GM19025 (cell line): ENCODE measurements around the gene VAV3.
A peak's percentile ranks its signal among the peaks of the same experiment; 100 is the strongest.

Source experiments
- ATAC-seq: cut with Tn5 transposase; IDR thresholded peaks from one replicate; pipeline ENCODE4 v1.9.1; 2021; ENCODE audit warnings: mild to moderate bottlenecking, low read depth, moderate library complexity; ENCODE audit not compliant: unreplicated experiment

VAV3 gene

GRCh38 chr1:107940017-107940577, 24.9 kb downstream of the VAV3 start:
- no peak for ATAC-seq

DNA sequence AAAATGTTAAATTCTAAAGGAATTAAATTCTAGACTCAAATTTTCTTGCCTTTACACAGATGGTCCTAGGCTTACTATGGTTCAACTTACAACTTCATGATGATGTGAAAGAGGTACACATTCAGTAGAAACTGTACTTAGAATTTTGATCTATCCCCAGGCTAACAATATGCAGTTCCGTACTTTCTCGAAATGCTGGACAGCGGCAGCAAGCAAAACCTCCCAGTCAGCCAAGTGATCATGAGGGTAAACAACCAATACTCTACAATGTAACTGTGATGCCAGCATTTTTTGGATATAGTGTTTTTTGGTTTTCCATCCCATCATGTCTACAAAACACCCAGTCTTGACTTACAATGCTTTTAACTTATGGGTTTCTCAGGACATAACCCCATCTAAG, 25.7 kb downstream of the VAV3 start:
- no peak for ATAC-seq

- ATAC-seq, result no peak
Observed at GRCh38 chr1:107936498-107937481, 28.2 kb downstream of the VAV3 start.

GRCh38 chr1:107935396-107936064, 29.4 kb downstream of the VAV3 start:
- peak; percentile 93 for ATAC-seq

- no peak for ATAC-seq
Observed at GRCh38 chr1:107934578-107934977, 30.4 kb downstream of the VAV3 start.

DNA sequence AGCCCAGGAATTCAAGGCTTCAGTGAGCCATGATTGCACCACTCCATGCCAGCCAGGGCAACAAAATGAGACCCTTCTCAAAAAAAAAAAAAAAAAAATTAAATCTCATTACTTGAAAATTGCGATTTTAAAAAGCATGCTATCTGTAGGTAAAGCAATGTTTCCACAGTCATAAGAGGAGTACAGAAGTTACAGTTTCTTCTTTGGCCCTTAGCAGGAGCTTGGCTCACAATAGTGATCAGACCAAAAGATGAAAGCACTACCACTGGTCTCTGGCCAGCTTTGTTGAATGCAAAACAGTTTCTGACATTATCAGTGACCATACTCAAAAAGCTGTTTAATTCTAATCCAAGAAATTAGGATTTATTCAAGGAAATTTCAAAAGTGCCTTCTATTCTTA, 31.2 kb downstream of the VAV3 start:
- ATAC-seq, result no peak

- no peak for ATAC-seq
Observed at GRCh38 chr1:107930292-107930691, 34.7 kb downstream of the VAV3 start.

GRCh38 chr1:107927820-107928219, 37.2 kb downstream of the VAV3 start:
- ATAC-seq, result no peak

DNA sequence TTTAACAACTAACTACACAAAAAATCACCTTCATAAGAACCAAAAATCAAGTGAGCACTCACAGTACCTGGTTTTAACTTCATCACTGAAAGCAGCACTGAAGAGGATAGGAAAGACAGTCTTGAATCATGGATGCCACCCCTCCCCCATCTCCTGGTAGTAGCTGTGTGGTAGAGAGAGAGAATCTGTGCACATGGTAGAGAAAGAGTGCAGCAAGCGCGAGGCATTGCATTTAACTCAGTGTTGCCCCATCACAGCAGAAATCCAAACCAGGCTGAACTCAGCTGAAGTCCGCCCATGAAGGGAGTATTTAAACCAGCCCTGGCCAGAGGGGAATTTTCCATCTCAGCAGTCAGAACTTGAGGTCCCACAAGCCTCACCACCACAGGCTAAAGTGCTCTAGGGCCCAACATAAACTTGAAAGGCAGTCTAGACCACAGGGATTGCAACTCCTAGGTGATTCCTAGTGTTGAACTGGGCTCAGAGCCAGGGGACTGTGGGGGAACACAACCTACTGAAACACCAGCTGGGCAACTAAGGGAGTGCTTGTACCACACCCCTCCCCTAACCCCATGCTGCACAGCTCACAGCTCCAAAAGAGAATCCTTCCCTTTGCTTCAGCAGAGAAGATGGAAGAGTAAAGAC, 38.4 kb downstream of the VAV3 start:
- no peak for ATAC-seq

- no peak for ATAC-seq
Observed at GRCh38 chr1:107925565-107925964, 39.4 kb downstream of the VAV3 start.

- ATAC-seq, result no peak
Observed at GRCh38 chr1:107920999-107921398, 44.0 kb downstream of the VAV3 start.

DNA sequence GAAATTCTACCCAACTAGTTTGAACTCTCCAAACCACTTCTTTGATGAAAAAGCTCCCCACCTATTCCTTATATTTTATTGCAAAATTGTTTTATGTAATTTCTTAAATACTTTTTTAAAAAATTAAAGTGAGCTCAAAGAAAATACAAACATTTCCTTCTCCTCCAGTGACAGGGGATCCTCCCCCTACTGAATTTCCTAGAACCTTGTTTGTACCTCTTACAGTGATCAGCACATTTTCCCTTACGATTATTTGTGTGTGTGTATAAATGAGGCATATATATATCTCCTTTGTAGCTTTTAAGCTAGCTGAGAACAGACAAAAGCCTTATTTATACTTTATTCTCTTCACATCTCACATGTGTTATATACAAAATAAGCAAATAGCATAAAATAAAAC, 44.4 kb downstream of the VAV3 start:
- no peak for ATAC-seq

DNA sequence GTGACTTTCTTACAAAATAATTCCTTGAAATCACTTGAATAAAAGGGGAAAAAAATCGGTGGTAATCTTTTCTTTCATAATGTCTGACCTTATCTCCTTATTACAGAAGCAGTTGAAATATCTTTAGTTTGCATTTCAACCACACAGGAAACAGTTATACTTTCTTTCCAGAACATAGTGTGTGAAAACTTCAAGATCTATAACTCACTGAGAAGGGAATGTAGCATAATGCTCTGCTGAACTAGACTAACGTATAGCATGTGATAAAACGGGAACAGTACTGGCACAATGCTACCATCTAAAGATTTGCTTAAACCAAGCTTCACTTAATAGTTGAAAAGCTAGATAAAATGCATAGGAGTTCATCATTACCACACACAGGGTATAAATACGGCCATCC, 45.0 kb downstream of the VAV3 start:
- ATAC-seq, result no peak

GRCh38 chr1:107914119-107914765, 50.7 kb downstream of the VAV3 start:
- ATAC-seq, result no peak

- no peak for ATAC-seq
Observed at GRCh38 chr1:107912656-107913055, 52.3 kb downstream of the VAV3 start.

DNA sequence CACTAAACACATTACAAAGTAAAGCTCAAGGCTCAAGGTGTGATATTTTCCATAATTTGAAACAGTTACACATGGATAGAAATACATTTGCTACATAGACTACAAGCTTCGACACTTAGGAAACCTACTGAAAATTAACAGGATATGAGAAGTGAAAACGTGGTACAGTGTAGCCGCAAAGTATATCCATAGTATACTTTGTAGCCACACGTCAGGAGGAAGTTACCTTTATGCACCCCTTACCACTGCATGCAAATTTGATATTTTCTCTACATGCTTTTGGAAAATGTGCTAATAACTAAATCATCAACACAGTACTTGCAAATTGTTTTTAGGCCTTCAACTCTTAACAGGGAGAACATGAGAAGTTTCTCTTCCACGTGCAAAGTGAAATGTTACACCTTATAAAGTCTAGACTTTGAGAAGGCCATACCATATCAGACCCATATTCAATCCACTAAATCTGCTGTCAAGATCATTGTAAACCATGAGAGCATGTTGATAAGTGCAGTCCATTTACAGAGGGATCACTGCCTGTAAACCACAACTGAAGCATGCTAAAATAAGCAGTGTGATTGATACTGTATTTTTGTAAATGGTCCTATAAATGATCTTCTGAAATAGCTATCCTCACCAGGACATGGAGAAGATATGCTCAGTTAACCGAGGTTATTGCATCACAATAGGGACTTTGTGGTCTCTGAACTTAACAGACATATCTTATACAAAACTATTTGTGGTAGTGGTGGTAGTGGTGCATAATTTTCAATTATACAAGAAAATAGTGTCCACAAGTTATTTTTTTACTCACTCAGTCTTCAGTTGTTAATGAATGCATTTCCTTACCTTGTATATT, 64.7 kb downstream of the VAV3 start:
- ATAC-seq, result no peak

DNA sequence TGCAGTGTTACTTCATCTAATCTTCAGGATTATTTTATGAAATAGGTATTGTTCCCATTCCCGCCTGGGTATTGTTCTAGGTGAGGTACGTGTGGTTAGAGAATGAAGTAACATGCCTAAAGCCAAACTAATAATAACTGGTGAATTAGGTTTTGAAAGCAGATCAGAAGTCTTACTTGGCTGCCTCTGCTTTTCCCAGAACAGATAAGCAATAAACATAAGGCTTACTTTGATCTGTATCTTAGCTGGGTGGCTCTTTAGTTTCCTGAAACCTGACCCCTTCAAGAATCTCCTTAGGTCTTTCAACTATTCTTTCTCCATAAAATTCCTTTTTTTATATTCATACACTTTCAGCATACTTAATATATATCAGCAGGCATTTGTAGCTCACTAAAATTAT, 65.3 kb downstream of the VAV3 start:
- ATAC-seq, result no peak

DNA sequence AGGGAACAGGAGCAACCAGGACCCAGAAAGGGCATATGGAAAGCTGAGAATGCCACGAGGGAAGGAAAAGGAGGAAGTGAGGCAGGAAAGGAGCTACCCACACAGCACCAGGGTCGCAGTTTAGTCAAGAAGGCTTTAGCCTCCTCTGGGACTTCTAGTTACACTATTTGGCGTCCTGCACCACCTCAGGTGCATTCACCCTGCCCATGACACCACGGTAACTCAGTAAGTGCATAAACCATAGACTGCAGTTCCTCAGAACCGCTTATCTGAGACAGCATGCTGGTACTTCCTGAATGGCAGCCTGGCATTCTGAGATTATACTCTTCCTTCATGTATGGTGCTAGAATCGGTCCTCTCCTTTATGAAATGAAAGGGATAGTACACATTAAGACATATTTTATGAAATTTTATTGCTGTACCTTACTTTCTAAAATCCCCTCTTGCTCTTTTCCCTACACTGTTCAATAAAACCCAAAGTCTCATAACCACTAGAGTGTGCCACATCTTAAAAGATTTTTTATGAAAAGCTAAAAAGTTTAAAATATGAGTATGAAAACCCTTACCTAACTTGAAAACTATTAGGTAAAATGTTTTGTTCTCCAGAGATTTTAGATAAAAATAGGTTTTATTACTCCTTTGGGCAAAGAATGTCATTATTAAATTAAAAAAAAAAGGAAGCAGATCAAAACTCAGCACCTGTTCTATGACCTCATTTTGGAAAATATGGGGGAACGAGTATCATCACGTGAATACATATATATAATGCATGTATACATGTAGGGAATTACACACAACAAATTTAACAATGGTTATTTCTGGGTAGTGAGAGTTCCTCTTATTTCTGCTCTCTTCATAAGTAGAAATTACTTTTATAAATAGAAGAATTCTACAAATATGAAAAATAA, 67.3 kb downstream of the VAV3 start:
- no peak for ATAC-seq

- no peak for ATAC-seq
Observed at GRCh38 chr1:107896936-107897335, 68.0 kb downstream of the VAV3 start.
